Prostate gland (tissue), 2 donors: Measurements from ENCODE around the gene ADAM8.

Experiments used
- CTCF ChIP-seq, 4 experiments: fragments of 200-600 bp in 2 of 4; fragments of 450-650 bp in 2 of 4; sonication (generic) in 2 of 4; IDR thresholded peaks; 1 replicate in 3 of 4; 2 replicates in 1 of 4; pipeline ENCODE4 v1.5.1; 2016 to 2019; ENCODE audit warnings: antibody characterized with exemption in 4 of 4, mild to moderate bottlenecking in 2 of 4, moderate library complexity in 2 of 4
- POLR2A ChIP-seq: fragments of 450-650 bp; IDR thresholded peaks from one replicate; pipeline ENCODE4 v1.6.1; 2016; ENCODE audit warnings: antibody characterized with exemption, mild to moderate bottlenecking
- POLR2AphosphoS5 ChIP-seq: sonication (generic); formaldehyde crosslinking; IDR thresholded peaks from one replicate; pipeline ENCODE4 v1.6.1; 2017; ENCODE audit warnings: antibody characterized with exemption

GRCh38 chr10:133312769-133313145, 36.1 kb upstream of the ADAM8 start:
- TF ChIP-seq CTCF (IDR thresholded peaks at IDR 0.05) (no peak), POLR2A (no peak), POLR2AphosphoS5 (no peak)
